PC-3 (cell line): ENCODE results near the gene RHEBL1. TPM values are rescaled to one million over a fixed set of nuclear protein-coding genes. Genes with fewer than 3 reads are reported as not detected.

Experiments
- ATAC-seq: fragments of 200-7000 bp; cut with Tn5 transposase; 2 replicates; pipeline ENCODE4 v1.9.1; 2020; ENCODE audit warnings: mild to moderate bottlenecking, moderate library complexity
- BruUV-seq: library from RNA; stranded (reverse); fragments of 400-500 nt; replicated peaks from 2 replicates; lab custom pipeline; 2021; lab: Mats Ljungman, UMichigan
- CTCF ChIA-PET: fragments of 300-600 bp; sonication (Branson Sonifier 250); formaldehyde crosslinking; loops from one replicate; lab custom pipeline; 2022; ENCODE audit warnings: antibody characterized with exemption; lab: Charles Lee
- POLR2A ChIA-PET: fragments of 300-600 bp; sonication (Branson Sonifier 250); formaldehyde crosslinking; loops from one replicate; lab custom pipeline; 2022; ENCODE audit warnings: antibody characterized with exemption; ENCODE audit not compliant: unreplicated experiment; lab: Charles Lee
- DNase-seq: peaks from one replicate; pipeline ENCODE4 v3.0.0-alpha.2; 2015
- H2AFZ ChIP-seq: fragments of 300-600 bp; sonication (generic); 2 replicates; pipeline ENCODE4 v1.6.0; 2016; ENCODE audit warnings: antibody characterized with exemption, low read length
- H3F3A ChIP-seq: fragments of 300-600 bp; sonication (generic); one replicate; pipeline ENCODE4 v1.6.0; 2017; ENCODE audit warnings: antibody characterized with exemption, low read length, control low read depth, mild to moderate bottlenecking; ENCODE audit not compliant: unreplicated experiment
- H3K27ac ChIP-seq: fragments of 300-600 bp; sonication (generic); 2 replicates; pipeline ENCODE4 v1.5.1; 2016; ENCODE audit warnings: mild to moderate bottlenecking, low read length
- H3K27me3 ChIP-seq: fragments of 300-600 bp; sonication (generic); 2 replicates; pipeline ENCODE4 v1.6.1; 2016; ENCODE audit warnings: low read length, mixed read lengths
- H3K36me3 ChIP-seq: fragments of 300-600 bp; sonication (generic); 2 replicates; pipeline ENCODE4 v1.6.1; 2016; ENCODE audit warnings: low read depth, mixed run types, low read length, mixed read lengths
- H3K4me1 ChIP-seq: fragments of 300-600 bp; sonication (generic); 2 replicates; pipeline ENCODE4 v1.5.1; 2016; ENCODE audit warnings: low read length; ENCODE audit not compliant: insufficient read depth
- H3K4me2 ChIP-seq: fragments of 300-600 bp; sonication (generic); 2 replicates; pipeline ENCODE4 v1.6.0; 2016; ENCODE audit warnings: low read length
- H3K4me3 ChIP-seq: fragments of 300-600 bp; sonication (generic); 2 replicates; pipeline ENCODE4 v1.5.1; 2016; ENCODE audit warnings: mild to moderate bottlenecking, low read length, mixed read lengths
- H3K79me2 ChIP-seq: fragments of 300-600 bp; sonication (generic); 2 replicates; pipeline ENCODE4 v1.6.1; 2017; ENCODE audit warnings: low read length, mixed read lengths
- H3K9ac ChIP-seq: fragments of 300-600 bp; sonication (generic); 2 replicates; pipeline ENCODE4 v1.6.0; 2016; ENCODE audit warnings: mild to moderate bottlenecking, low read length
- H3K9me2 ChIP-seq: fragments of 300-600 bp; sonication (generic); replicated peaks from 2 replicates; pipeline ENCODE4 v1.6.1; 2016; ENCODE audit warnings: mixed run types, low read length, mixed read lengths
- H3K9me3 ChIP-seq: fragments of 300-600 bp; sonication (generic); 2 replicates; pipeline ENCODE4 v1.6.1; 2016; ENCODE audit warnings: low read length, mixed read lengths
- H4K20me1 ChIP-seq: fragments of 300-600 bp; sonication (generic); 2 replicates; pipeline ENCODE4 v1.6.1; 2016; ENCODE audit warnings: low read length, mixed read lengths
- EZH2 ChIP-seq: fragments of 300-600 bp; sonication (generic); IDR thresholded peaks from one replicate; pipeline ENCODE4 v1.6.1; 2017; ENCODE audit warnings: antibody characterized with exemption, mild to moderate bottlenecking, low read length; ENCODE audit not compliant: unreplicated experiment
- EZH2phosphoT487 ChIP-seq: fragments of 300-600 bp; sonication (generic); IDR thresholded peaks from 2 replicates; pipeline ENCODE4 v1.6.1; 2018; ENCODE audit warnings: mild to moderate bottlenecking, antibody characterized with exemption, low read length, borderline replicate concordance
- intact Hi-C: fragments of 100-400 bp; cut with micrococcal nuclease; formaldehyde crosslinking; loops from 2 replicates; pipeline ENCODE4 v1.9.0; 2023
- total RNA-seq: library from RNA; depleted of rRNA; stranded (reverse); fragments of >200 nt; gene quantifications from 2 replicates; pipeline ENCODE4 v1.2.3, GENCODE V29; 2014
- TF ChIP-seq, protein P1 (sequence below): fragments of 300-600 bp; sonication (generic); conservative IDR thresholded peaks from 2 replicates; pipeline ENCODE4 v1.5.1; 2017; ENCODE audit warnings: antibody characterized with exemption, low read depth, mild to moderate bottlenecking, low read length

RHEBL1 gene
- total RNA-seq, 1 experiment from 2014 or later: 5.0 TPM

DNA sequence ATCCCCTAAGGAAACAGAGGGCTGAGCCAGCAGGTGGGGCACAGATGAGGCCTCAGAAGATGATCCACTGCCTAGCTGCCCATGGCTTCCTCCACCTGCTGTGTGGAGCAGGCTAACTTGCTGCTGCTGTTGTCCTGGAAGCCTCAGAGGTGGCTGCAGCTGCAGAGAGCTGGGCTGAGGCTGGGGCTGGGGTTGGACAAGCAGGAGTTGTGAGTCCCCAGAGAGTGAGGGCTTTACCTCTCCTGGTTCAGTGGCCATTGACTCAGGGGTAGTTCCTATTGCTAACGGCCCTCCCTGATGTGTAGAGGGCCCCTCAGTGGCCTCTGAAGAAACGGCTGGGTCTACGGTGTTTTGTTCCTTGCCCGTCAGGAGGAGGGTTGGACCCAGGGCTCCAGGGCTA, 37.5 kb downstream of the RHEBL1 start:
- Histone ChIP-seq H4K20me1 (no peaks in the 10 kb centered on the region), H3K4me2 (no peak overlapping the region), H3K4me1 (no peaks in the 10 kb centered on the region), H3K27me3 (no peaks in the 10 kb centered on the region), H3K36me3 (peaks cover 39% of the 10 kb centered on the region), H3K9me3 (no peaks in the 10 kb centered on the region), H3F3A (no peaks in the 10 kb centered on the region), H3K9me2 (no peaks in the 10 kb centered on the region), H3K27ac (no peak overlapping the region), H2AFZ (no peak overlapping the region), H3K79me2 (no peaks in the 10 kb centered on the region), H3K4me3 (no peak overlapping the region), H3K9ac (no peak overlapping the region)
- ATAC-seq (no peak), DNase-seq (no peak)
- BruUV-seq: TSS peak; percentile 3
- ChIA-PET POLR2A (no interaction called here), CTCF (no interaction called here)
- intact Hi-C loops: no loop called here
- no peak for TF ChIP-seq EZH2
- TF ChIP-seq EZH2phosphoT487: no peak
- TF ChIP-seq, protein P1, sequence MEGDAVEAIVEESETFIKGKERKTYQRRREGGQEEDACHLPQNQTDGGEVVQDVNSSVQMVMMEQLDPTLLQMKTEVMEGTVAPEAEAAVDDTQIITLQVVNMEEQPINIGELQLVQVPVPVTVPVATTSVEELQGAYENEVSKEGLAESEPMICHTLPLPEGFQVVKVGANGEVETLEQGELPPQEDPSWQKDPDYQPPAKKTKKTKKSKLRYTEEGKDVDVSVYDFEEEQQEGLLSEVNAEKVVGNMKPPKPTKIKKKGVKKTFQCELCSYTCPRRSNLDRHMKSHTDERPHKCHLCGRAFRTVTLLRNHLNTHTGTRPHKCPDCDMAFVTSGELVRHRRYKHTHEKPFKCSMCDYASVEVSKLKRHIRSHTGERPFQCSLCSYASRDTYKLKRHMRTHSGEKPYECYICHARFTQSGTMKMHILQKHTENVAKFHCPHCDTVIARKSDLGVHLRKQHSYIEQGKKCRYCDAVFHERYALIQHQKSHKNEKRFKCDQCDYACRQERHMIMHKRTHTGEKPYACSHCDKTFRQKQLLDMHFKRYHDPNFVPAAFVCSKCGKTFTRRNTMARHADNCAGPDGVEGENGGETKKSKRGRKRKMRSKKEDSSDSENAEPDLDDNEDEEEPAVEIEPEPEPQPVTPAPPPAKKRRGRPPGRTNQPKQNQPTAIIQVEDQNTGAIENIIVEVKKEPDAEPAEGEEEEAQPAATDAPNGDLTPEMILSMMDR: no peak

- Histone ChIP-seq H3K79me2 (no peaks in the 10 kb centered on the region), H3K4me1 (no peaks in the 10 kb centered on the region), H4K20me1 (no peaks in the 10 kb centered on the region), H3K27me3 (no peaks in the 10 kb centered on the region), H3F3A (no peaks in the 10 kb centered on the region), H3K36me3 (peaks cover 33% of the 10 kb centered on the region; the same call in 1 of the 2 replicates), H3K9ac (no peak overlapping the region), H3K27ac (no peak overlapping the region), H3K4me2 (no peak overlapping the region), H3K4me3 (no peak overlapping the region), H2AFZ (no peak overlapping the region), H3K9me3 (no peaks in the 10 kb centered on the region), H3K9me2 (no peaks in the 10 kb centered on the region)
- ATAC-seq (no peak), DNase-seq (no peak)
- CTCF ChIA-PET: no interaction called here
- TF ChIP-seq EZH2phosphoT487 (no peak), EZH2 (no peak)
- TF ChIP-seq, protein P1: no peak
- POLR2A ChIA-PET: no interaction called here
- intact Hi-C loops: no loop called here
- no TSS peak for BruUV-seq
Measured at GRCh38 chr12:49031573-49032161, 38.1 kb downstream of the RHEBL1 start.

- Histone ChIP-seq H3K9ac (no peak overlapping the region), H4K20me1 (no peaks in the 10 kb centered on the region), H3K79me2 (no peaks in the 10 kb centered on the region), H3K4me1 (no peaks in the 10 kb centered on the region), H3K4me3 (no peak overlapping the region), H3K4me2 (no peak overlapping the region), H3K9me3 (no peaks in the 10 kb centered on the region), H3F3A (no peaks in the 10 kb centered on the region), H3K36me3 (peaks cover 41% of the 10 kb centered on the region), H3K9me2 (no peaks in the 10 kb centered on the region), H3K27me3 (no peaks in the 10 kb centered on the region), H2AFZ (no peak overlapping the region), H3K27ac (no peak overlapping the region)
- intact Hi-C loops: no loop called here
- no peak for ATAC-seq
- TF ChIP-seq EZH2 (no peak), EZH2phosphoT487 (no peak)
- TF ChIP-seq, protein P1: no peak
- POLR2A ChIA-PET: no interaction called here
- no peak for DNase-seq
- BruUV-seq: TSS peak; percentile 4
- CTCF ChIA-PET: no interaction called here
Measured at GRCh38 chr12:49030714-49031572, 38.8 kb downstream of the RHEBL1 start.
